Measurements from ENCODE around the gene TBC1D5.

GRCh38 chr3:17583530-17583929 lies 158.9 kb downstream of the TBC1D5 start:
- TF ChIP-seq POLR2A (IDR thresholded peaks at IDR 0.05; ENCODE audit: extremely low read depth, insufficient read length) = no peak
- TF ChIP-seq CTCF (IDR thresholded peaks at IDR 0.05; ENCODE audit: low read depth, low read length) = no peak
- TF ChIP-seq MAX (IDR thresholded peaks at IDR 0.05; ENCODE audit: low read depth, low read length) = no peak
- no peak for TF ChIP-seq MYC (IDR thresholded peaks at IDR 0.05; ENCODE audit: low read depth, low read length)

Data from NB4 (cell line).